IPS DF 4.7 (cell line): ENCODE results near the gene ARHGAP6.

ENCODE experiments used
- DNase-seq: peaks from one replicate; pipeline ENCODE4 v3.0.0-alpha.2; 2013; ENCODE audit warnings: low spot score; ENCODE audit errors: extremely low read depth

Gene ARHGAP6

GRCh38 chrX:11464836-11465463 is 200.8 kb downstream of the ARHGAP6 start:
- no peak for DNase-seq

- no peak for DNase-seq
Measured at GRCh38 chrX:11464380-11464779, 201.3 kb downstream of the ARHGAP6 start.

GRCh38 chrX:11462648-11463047 is 203.1 kb downstream of the ARHGAP6 start:
- DNase-seq, result no peak

GRCh38 chrX:11462136-11462535 is 203.6 kb downstream of the ARHGAP6 start:
- DNase-seq, result no peak

- no peak for DNase-seq
Measured at GRCh38 chrX:11461201-11462001, 204.3 kb downstream of the ARHGAP6 start.

- DNase-seq, result no peak
Measured at GRCh38 chrX:11460347-11460746, 205.4 kb downstream of the ARHGAP6 start.

GRCh38 chrX:11458170-11458569 is 207.6 kb downstream of the ARHGAP6 start:
- no peak for DNase-seq

GRCh38 chrX:11451151-11451550 is 214.6 kb downstream of the ARHGAP6 start:
- no peak for DNase-seq

- DNase-seq, result no peak
Measured at GRCh38 chrX:11450354-11450753, 215.4 kb downstream of the ARHGAP6 start.

GRCh38 chrX:11449613-11450012 is 216.1 kb downstream of the ARHGAP6 start:
- DNase-seq, result no peak

- DNase-seq, result no peak
Measured at GRCh38 chrX:11447418-11447817, 218.3 kb downstream of the ARHGAP6 start.

- no peak for DNase-seq
Measured at GRCh38 chrX:11446949-11447348, 218.8 kb downstream of the ARHGAP6 start.

- DNase-seq, result no peak
Measured at GRCh38 chrX:11446336-11446735, 219.4 kb downstream of the ARHGAP6 start.

- no peak for DNase-seq
Measured at GRCh38 chrX:11445540-11445939, 220.2 kb downstream of the ARHGAP6 start.

GRCh38 chrX:11444052-11444451 is 221.7 kb downstream of the ARHGAP6 start:
- DNase-seq, result no peak

- DNase-seq, result no peak
Measured at GRCh38 chrX:11439846-11440245, 225.9 kb downstream of the ARHGAP6 start.

GRCh38 chrX:11438767-11439166 is 227.0 kb downstream of the ARHGAP6 start:
- DNase-seq, result no peak

- DNase-seq, result no peak
Measured at GRCh38 chrX:11438380-11438723, 227.4 kb downstream of the ARHGAP6 start.

GRCh38 chrX:11437642-11438379 is 227.9 kb downstream of the ARHGAP6 start:
- no peak for DNase-seq

- no peak for DNase-seq
Measured at GRCh38 chrX:11435568-11435967, 230.2 kb downstream of the ARHGAP6 start.

- no peak for DNase-seq
Measured at GRCh38 chrX:11434607-11435006, 231.1 kb downstream of the ARHGAP6 start.

GRCh38 chrX:11431786-11432185 is 233.9 kb downstream of the ARHGAP6 start:
- no peak for DNase-seq
